A673 (cell line): ENCODE data around the gene INHBE.

Source experiments
- CTCF ChIP-seq: fragments of 300-800, 200-600 bp; sonication (generic); conservative IDR thresholded peaks from 2 replicates; pipeline ENCODE4 v1.5.1; 2017; ENCODE audit warnings: low read depth, mild to moderate bottlenecking, antibody characterized with exemption, low read length, moderate library complexity, mixed read lengths
- EZH2 ChIP-seq: fragments of 200-600 bp; sonication (generic); IDR thresholded peaks from 2 replicates; pipeline ENCODE4 v1.6.1; 2017; ENCODE audit warnings: borderline replicate concordance, low read depth, mild to moderate bottlenecking, mixed read lengths, antibody characterized with exemption, low read length; ENCODE audit not compliant: poor library complexity, severe bottlenecking

- TF ChIP-seq CTCF (no peak), EZH2 (no peak)
These were observed 44.6 kb upstream of the INHBE start for GRCh38 chr12:57410534-57410933.
